G401.6 (cell line): ENCODE data around the gene KLK15.
A peak's percentile ranks its signal among the peaks of the same experiment; 100 is the strongest.
"Not testable (repeated sequence)": the region's sequence is repeated elsewhere in the genome, so short reads cannot be mapped to it uniquely, and the experiment has no call there.

Experiments
- FAIRE-seq: peaks from 2 replicates; lab custom pipeline; 2012; peaks lifted over from hg19 to GRCh38; lab: Jason Lieb, UNC

KLK15 gene

DNA sequence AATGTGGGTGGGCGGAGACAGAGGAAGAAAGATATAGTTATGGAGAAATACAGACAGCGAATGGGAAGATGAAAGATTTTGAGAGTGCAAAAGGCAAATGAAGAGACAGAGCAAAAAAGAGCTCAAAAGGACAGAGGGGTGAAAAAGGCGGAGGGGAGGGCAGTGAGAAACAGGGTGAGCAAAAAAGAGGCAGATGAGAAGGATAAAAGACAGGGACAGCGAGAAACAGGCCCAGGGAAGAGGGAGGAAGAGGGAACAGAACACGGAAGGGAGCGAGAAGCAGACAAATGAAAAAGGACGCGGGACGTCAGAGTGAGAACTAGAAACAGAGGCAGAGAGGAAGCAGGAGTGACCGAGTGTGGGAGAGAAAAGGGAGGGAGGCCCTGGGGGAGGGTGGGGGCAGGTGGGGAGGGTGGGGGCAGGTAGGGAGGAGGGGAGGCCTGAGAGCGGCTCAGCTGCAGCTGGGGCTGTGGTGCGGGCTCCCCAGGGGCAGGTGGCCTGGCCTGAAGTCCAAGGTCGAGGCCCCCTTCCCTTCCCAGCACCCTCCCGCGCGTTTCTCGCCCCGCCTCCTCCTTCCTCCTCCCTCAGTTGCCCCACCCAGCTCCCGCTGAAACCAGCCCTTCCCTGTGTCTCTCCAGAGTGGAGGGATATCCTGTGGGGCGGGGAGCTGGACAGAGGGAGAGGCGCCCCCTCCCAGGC is 12.7 kb downstream of the KLK15 start:
- no peak for FAIRE-seq

GRCh38 chr19:50820086-50820485 is 13.3 kb downstream of the KLK15 start:
- FAIRE-seq = no peak

DNA sequence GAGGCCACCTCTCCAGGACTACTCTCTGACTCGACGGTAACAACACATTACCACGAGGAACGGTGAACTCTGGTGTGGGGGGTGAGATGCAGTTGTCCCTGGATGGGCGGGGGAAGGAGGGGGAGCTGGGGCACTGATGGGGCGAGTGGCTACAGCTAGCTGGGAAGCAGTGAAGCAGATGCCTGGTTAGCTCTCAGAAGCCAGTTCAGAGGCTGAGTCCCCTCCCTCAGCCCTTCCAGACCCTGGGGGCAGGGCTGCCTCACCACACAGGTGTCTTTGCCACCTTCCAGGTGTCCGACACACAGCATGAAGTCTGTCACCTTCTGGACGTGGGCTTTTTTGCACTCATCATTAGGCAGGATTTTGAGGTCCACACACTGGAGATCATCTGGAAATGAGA is 13.7 kb downstream of the KLK15 start:
- FAIRE-seq = no peak

DNA sequence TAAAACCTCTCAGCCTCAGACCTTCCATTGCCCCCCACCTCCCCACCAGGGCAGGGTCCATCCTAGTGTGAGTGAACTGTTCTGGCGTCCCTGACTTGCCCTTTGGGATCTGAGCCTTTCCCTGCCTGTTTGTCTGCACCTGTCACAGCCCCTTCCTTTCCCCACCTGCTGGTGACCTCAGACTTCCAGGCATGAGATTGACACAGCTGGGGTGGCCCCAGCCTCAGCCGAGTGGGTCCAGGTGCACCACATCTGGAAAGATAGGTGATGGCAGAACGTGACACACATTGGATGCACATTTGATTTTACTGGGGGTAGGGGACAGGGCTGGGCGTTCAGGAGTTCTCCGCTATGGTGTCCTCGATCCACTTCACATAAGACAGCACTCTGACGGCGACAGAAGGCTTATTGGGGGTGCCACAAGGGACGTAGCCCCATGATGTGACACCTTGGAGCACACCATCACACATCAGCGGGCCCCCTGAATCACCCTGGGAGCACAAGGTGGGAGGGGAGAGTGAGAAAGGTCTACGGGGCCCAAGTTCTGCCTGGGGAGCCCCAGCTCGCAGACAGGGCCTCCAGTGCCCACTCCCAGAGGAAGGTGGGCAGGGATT is 14.4 kb downstream of the KLK15 start:
- no peak for FAIRE-seq

- peak; percentile 31 for FAIRE-seq
Observed at GRCh38 chr19:50817941-50818858, 15.2 kb downstream of the KLK15 start.

DNA sequence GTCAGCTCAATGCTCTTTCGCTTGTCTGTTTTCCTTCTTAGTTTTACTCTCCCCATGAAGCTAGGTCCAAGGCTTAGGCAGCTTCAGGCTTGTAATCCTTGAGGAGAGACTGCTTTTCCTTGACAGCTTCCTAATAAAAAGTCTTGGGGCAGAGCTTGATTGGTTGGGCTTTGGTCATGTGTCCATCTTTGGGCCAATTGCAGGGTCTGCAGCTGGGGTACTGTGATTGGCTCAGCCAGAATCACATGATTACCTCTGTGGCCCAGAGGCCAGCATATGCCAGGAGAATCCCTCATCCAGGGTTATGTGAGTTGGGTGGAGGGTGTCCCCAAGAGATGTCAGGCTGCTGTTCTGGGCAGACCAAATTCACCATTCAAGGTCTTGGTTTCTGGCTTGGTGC is 17.9 kb downstream of the KLK15 start:
- FAIRE-seq = no peak

DNA sequence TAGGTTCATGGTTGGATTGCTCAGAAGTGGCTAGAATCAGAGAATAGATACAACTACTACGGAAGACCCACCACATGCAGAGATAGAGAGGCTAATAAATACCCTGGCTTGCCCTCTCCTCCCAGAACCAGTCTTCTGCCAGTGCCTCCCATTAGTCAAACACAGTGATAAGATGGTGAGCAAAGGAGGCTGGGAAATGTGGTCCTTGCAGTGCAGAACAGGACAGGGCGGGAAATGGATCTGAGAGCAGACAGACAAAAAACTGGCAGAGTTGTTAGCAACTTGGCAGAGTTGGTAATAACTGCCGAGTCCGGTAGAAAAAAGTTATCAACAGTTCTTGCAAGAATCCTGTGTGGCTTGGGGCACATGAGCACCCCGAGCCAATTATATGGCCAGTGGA is 18.5 kb downstream of the KLK15 start:
- FAIRE-seq = no peak

DNA sequence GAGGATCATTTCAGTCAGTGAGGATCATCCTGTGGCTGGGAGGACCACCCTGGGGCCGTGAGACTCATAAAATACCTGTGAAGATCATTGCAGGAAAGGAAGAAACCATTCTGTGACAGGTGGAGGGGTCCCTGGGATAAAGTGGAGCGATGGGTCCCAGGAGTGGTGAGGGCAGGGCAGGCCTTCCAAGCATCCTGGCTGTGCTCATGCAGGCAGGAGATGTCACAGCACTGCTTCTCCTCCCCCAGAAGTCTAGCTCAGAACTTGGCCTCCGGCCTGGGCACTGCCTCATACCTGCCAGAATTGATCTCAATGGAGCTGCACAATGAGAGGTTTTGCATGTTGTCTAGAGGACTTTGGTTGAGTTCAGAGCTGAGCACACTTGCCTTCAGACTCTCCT is 20.9 kb downstream of the KLK15 start:
- FAIRE-seq = no peak

GRCh38 chr19:50811622-50812238 is 21.6 kb downstream of the KLK15 start:
- not testable (repeated sequence) for FAIRE-seq

DNA sequence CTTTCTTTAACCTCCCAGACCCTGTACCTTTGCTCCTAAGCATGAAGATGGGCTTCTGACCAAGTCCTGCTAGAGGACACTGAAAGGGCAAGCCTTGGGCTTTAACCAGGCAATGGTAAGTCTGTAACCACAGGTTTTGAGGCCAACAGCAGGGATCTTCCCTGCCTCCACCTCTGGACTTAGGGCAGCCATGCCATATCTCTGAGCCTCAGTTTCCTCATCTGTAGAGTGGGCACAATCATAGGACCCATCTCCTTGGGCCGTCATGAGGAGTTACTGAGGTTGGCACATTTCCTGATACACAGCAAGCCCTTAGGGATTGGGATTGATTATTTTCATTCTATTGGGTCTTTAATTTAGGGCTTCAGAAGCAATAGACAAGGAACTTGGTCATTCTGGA is 24.5 kb downstream of the KLK15 start:
- FAIRE-seq = no peak

GRCh38 chr19:50804420-50805272 is 28.7 kb downstream of the KLK15 start:
- FAIRE-seq = peak; percentile 98

GRCh38 chr19:50803633-50804419 is 29.5 kb downstream of the KLK15 start:
- FAIRE-seq = no peak

GRCh38 chr19:50801107-50801506 is 32.3 kb downstream of the KLK15 start:
- no peak for FAIRE-seq

GRCh38 chr19:50799547-50799851 is 33.9 kb downstream of the KLK15 start:
- FAIRE-seq = no peak

- FAIRE-seq = no peak
Observed at GRCh38 chr19:50798659-50799546, 34.5 kb downstream of the KLK15 start.

- FAIRE-seq = no peak
Observed at GRCh38 chr19:50797781-50798658, 35.4 kb downstream of the KLK15 start.

DNA sequence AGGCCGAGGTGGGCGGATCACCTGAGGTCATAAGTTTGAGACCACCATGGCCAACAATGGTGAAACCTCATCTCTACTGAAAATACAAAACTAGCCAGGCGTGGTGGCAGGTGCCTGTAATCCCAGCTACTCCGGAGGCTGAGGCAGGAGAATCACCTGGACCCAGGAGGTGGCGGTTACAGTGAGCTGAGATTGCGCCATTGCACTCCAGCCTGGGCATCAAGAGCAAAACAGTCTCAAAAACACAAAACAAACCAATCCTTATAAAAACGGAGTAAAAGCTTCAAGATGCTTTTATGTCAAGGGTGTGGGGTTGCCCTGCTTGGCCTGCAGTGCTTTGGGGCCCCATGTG is 36.0 kb downstream of the KLK15 start:
- FAIRE-seq = no peak

- FAIRE-seq = no peak
Observed at GRCh38 chr19:50796634-50797428, 36.5 kb downstream of the KLK15 start.
